Right renal cortex interstitium (tissue), 3 donors: ENCODE measurements around the gene COPS7A. TPM values are rescaled to one million over a fixed set of nuclear protein-coding genes. Genes with fewer than 3 reads are reported as not detected.

Experiments
- DNase-seq, 3 donors: peaks; one replicate each; pipeline ENCODE4 v3.0.0-alpha.2; 2013; ENCODE audit warnings: low read depth in 3 of 3, low spot score in 2 of 3
- polyA plus RNA-seq, 3 donors: library from polyadenylated mRNA; unstranded; fragments of 120-200 nt; gene quantifications; one replicate each; pipeline ENCODE4 v1.2.1, GENCODE V29; 2013; ENCODE audit not compliant: insufficient read length in 3 of 3

Gene COPS7A
- polyA plus RNA-seq, 3 donors: 58.7 to 69.4 (median 63.4) TPM

DNA sequence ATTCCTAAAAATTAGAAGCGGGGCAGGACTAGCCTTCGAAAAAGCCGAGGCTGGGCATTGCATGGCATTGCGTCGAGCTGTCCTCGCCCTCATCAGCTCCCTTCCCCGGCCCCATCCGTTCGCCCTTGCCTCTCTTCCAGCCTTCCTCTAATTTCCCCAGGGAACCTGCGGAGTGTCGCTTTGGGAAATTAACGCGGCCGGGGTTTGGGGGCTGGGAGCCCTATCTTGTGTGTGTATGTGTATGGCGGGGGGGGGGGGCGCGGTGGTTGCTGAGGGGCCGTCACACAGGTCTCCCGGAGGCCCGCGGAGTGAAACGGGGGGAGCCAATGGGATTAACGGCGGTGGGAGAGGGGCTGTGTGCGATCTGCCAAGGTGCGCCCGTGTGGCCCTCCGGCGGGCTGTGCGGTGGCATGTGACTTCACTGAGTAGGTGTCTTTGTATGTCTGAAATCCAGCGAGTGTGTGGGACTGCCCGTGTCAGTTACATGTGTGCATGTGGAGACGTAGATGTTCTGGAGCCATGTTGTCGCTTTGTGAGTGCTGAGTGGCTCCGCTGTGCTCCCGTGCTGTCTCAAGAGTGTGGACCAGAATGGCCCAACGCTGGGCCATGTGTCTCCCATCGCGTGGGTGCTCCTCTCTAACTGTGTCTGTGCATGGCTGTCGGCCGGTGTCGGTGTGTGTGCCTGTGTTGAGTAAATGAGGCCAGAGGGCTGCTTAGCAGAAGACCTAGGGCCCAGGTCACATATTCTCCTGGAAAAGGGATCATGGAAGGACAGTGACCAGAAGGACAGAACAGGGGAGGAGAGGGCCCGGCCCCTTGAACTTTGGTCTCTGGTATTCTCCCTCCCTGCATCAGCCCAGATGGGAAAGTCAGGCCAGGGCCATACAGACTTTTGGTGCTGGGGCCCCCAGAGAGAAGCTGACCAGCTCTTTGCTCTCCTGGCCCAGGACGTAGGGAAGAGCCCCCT lies 43.8 kb downstream of the COPS7A start:
- no peak for DNase-seq

DNA sequence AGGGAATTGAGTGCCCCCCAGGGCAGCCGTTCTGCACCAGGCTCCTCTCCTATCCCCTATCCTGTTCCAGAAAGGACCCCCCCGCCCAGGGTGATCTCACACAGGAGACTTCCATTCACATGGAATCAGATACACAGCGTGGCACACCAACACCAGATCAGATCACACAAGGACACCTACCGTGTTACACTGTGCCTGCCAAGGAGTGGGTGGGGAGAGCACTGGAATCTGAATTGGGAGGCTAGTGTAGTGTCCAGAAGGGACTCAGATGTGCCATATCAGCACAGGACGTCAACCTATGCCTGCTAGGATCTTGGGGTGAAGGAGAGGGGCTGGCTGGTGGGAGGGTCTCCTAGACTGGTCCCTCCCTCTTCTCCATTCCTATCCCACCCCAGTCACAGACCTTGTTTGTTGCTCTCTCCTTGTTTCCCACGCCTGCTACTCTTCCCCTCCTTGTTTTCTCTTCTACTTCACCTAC lies 44.6 kb downstream of the COPS7A start:
- no peak for DNase-seq

- no peak for DNase-seq
Observed at GRCh38 chr12:6768990-6769389, 45.1 kb downstream of the COPS7A start.

- DNase-seq: no peak
Observed at GRCh38 chr12:6769666-6770065, 45.8 kb downstream of the COPS7A start.

DNA sequence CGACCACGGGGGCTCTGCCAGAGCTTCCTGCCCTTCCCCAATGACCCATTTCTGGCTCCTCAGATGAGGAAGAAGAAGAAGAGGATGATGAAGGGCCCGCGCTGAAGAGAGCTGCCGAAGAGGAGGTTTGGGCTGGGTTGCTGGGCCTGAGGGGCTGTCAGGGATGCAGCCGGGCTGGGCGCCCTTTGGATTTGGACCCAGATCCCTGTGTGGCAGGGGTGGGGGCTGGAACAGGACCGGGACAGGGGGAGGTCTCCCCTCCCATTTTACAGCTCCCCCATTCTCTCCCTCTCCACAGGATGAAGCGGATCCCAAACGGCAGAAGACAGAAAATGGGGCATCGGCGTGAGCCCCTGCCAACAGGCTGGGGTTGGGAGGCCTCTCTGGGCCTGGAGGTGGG lies 46.2 kb downstream of the COPS7A start:
- no peak for DNase-seq

GRCh38 chr12:6770600-6770999 lies 46.8 kb downstream of the COPS7A start:
- DNase-seq: no peak

- no peak for DNase-seq
Observed at GRCh38 chr12:6771091-6771495, 47.2 kb downstream of the COPS7A start.

DNA sequence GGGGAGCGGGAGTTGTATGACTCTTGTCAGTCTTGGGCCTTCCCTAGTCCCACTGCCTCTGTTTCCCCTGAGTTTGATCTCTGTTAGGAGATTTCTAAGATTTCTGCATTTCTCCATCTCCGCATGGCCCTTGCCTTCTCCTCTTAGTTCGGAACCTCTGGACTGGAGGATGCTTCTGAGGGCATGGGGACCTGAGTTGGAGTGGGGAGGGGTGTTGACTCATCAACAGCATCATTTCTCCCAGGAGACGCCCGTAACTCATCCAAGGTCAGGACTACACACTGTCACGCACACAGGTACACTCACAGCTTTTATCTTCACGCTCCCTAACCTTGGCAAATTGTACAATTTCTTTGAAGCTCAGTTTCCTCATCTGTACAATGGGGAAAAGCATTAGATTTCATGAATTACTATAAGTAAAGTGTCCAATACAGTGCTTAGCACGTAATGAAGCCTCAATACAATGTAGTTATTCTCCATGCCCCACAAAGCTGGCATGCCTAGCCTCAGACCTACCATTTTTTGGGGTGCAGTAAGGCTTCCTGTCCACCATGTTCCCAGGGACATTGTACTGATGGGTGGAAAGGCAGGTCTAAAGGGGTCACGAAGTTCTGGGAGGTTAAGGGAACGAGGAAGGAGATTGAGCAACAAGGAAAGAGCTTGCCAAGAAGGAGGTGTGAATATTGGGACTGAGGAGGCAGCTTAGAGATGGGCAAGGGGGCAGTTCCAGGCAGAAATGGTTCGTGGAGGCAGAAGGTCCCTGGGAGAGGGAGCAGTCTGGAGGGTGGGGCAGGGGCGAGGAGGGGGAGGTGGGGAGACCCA lies 47.9 kb downstream of the COPS7A start:
- no peak for DNase-seq

DNA sequence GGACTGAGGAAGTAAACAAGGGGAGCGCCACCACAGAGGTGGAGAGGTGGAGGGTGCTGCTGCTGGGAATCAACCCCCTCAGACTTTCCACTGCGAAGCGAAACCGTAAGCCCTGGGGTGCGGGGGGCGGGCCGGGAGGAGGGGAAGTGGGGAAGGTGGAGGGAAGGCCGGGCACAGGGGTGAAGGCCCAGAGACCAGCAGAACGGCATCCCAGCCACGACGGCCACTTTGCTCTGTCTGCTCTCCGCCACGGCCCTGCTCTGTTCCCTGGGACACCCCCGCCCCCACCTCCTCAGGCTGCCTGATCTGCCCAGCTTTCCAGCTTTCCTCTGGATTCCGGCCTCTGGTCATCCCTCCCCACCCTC lies 48.5 kb downstream of the COPS7A start, which contains the start of gene LAG3:
Gene LAG3, plus strand, starts transcription at position 190 of the 365 bp plus-strand sequence. CDS start 333 bp downstream, outside the sequence.
- no peak for DNase-seq

DNA sequence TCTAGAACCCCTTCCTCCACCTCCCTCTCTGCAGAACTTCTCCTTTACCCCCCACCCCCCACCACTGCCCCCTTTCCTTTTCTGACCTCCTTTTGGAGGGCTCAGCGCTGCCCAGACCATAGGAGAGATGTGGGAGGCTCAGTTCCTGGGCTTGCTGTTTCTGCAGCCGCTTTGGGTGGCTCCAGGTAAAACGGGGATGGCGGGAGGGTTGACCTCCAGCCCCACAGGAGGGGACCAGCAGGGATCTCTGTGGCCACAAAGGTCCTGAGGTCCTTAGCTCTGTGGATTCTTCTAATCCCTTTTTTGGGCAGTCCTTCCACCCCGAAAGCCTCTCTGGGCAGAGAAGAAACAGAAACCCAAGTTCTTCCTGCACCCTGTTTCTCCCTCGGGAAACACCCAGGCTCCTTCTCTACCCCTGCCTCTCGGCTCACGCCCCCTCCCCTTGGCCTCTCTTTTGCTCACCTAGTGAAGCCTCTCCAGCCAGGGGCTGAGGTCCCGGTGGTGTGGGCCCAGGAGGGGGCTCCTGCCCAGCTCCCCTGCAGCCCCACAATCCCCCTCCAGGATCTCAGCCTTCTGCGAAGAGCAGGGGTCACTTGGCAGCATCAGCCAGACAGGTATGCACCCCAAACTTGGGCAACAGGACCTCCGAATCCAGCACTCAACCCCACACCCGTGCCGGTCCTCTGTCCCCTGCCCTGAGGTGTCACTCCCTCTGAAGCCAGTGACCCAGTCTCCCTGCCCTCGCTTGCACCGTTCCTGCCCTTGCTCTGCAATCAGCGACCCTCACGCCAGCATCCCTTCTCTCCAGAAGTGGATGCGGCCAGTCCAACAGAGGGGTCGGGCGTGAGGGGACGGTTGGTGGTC lies 49.1 kb downstream of the COPS7A start:
- DNase-seq: no peak

DNA sequence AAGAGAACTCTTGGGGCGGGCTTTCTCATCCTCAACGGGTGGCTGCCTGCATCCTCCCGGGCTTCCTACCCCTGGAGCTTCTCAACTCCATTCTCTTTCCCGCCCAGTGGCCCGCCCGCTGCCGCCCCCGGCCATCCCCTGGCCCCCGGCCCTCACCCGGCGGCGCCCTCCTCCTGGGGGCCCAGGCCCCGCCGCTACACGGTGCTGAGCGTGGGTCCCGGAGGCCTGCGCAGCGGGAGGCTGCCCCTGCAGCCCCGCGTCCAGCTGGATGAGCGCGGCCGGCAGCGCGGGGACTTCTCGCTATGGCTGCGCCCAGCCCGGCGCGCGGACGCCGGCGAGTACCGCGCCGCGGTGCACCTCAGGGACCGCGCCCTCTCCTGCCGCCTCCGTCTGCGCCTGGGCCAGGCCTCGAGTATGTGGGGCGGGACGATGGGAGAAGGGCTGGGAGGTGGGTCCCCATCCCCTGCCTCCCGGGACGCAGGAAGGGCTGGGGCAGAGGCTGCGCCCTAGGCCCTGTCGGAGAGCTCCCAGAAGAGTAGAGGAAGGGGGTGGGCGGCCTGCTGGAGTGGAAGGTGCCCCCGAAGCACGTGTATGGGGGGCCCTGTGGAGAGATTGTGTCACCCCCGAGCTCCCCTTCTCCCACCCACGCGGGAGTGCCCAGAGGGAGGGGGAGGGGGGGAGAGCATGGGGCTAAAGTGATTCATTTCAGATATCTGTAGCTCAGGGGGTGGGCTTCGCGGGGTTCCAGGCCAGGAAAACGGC lies 49.9 kb downstream of the COPS7A start:
- no peak for DNase-seq

- no peak for DNase-seq
Observed at GRCh38 chr12:6774499-6775062, 50.7 kb downstream of the COPS7A start.

GRCh38 chr12:6775185-6776174 lies 51.6 kb downstream of the COPS7A start:
- DNase-seq: no peak

- no peak for DNase-seq
Observed at GRCh38 chr12:6777386-6777785, 53.5 kb downstream of the COPS7A start.

DNA sequence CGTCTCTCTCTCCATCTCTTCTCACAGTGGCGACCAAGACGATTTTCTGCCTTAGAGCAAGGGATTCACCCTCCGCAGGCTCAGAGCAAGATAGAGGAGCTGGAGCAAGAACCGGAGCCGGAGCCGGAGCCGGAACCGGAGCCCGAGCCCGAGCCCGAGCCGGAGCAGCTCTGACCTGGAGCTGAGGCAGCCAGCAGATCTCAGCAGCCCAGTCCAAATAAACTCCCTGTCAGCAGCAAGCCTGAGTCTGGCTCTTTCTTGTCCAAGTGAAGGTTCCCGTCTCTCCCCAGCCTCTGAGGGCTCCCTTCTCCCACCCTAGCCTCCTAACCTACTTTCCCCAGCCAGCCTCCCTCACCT lies 54.3 kb downstream of the COPS7A start:
- no peak for DNase-seq

DNA sequence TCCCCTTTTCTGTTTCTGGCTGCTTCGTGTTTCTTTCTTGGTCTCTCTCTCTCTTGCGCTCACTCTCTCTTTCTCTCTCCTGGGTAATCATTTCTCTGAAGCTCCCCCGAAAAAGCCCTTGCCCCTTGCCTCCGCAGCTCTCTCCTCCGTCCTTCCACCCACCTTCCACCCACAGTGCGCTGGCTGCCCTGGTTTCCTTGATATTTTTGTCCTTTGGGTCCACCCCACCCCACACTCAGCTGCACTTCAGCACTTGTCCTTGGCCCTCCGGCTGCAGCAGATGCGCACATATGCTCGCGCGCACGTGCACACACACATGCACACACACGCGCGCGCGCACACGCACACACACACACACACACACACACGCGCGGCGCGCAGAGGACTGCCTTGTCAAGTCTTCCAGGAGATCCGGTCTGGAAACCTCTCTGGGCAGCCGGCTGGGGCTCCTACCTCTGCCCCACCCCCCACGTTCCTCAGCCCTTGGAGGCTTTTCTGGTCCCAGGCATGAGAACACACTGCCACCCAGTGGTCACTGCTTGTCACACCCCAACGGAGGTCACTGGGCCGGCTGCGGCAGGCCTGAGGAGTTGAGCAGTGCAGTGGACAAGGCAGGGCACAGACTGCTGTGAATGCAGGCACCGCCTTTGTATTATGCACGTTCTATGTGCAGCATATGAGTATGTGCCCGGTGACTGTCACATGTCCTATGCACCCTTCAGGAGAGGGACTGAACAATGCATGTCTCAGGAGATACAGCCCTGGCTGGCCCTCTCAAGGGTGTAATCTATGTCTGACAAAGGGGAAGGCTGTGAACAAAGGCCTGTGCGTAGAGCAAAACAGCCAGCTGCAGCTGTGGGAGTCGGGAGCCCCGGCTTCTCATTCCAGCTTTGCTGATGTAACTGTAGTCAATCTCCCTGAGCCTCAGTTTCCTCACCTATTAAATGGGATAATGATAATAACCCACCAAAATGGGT lies 55.0 kb downstream of the COPS7A start:
- DNase-seq: peak; percentile 89 to 92 (median 90)
